Epidermal melanocyte (primary cell): ENCODE data around the gene KCTD12.

Experiments
- DNase-seq: peaks from one replicate; pipeline ENCODE4 v3.0.0; 2011; ENCODE audit warnings: low spot score; ENCODE audit not compliant: insufficient read length

Gene KCTD12

DNA sequence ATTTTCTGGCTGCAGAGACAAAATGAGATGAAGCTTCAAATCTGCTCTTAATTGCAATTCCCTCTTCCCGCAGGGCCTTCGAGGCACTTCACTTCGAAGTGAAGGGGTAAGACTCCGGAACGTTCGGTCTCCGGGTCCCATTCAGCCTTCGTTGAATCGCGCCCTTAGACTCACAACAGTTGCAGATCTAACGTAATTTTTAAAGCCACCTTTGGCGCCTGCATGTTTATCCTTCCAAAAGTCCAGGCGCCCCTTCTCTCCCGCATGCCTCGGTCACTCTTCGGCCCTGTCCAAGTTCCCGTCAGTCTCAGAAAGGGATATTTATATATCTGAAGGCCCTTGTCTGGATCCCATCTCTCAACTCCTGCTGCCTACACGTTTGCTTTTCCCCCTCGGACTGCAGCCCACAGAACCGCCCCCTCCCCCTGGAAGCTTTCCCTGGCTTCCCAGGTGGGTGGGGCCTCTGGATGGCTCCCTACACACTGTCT is 915 bp upstream of the KCTD12 start:
- DNase-seq, result no peak

DNA sequence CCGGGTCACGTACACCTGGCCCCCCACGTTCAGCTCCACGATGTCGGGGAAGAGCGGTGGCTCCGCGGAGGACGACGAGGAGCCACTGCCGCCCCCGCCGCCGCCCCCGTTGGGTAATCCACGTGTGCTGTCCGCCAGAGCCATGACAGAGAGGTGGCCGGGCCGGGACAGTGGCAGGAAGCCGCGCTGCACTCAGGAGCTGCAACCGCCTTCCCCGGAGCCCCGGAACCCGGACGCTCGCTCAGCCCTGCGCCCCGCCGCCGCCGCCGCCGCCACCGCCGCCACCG is 257 bp downstream of the KCTD12 start:
- no peak for DNase-seq

DNA sequence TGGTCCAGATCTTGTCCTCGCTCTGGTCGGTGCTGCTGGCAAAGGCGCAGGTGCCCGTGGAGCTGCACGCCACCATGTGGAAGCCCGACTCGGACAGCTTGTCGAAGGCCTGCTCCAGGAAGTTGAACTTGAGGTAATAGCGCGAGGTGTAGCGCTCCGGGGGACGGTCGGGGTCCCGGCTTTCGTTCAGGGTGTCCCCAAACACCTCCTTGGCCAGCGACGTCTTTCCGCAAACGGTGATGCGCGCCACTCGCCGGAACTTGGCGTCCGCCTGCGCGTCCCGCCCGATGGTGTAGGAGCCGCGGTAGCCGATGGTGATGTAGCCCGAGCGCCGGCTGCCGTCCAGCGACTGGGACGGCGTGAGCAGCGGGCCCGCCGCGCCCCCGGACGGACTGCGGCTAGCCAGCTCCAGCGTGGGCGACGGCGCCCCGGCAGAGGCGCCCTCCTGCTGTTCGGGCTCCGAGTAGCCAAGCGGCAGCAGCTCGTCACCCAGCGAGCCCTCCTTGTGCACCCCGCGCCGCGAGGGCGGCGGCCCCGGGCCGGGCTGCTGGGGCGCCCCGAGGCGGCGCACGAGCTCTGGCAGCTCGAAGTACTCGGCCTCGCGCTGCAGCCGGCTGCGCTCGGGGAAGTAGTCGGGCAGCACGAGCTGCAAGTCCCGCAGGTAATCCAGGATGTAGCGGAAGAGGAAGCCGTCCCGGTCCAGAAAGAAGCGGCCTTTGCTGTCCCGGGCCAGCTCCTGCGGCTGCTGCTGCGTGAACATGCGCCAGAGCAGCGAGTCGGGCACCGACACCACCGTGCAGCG is 801 bp downstream of the KCTD12 start:
- DNase-seq, result no peak

DNA sequence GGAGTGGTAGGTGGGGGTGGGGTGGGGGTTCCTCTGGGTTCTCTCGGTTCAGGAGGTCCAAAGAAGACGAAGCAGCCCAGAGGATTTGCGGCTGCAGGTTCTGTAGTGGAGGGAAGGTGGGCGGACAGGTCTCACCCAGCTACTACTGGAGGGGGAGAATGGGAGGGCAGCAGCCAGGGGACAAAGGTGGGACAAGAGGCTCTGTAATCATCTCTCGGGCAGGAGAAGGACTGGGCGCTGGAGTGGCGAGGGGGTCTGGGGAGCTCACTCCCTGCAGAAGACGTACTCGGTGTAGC is 1.4 kb downstream of the KCTD12 start:
- DNase-seq, result no peak

DNA sequence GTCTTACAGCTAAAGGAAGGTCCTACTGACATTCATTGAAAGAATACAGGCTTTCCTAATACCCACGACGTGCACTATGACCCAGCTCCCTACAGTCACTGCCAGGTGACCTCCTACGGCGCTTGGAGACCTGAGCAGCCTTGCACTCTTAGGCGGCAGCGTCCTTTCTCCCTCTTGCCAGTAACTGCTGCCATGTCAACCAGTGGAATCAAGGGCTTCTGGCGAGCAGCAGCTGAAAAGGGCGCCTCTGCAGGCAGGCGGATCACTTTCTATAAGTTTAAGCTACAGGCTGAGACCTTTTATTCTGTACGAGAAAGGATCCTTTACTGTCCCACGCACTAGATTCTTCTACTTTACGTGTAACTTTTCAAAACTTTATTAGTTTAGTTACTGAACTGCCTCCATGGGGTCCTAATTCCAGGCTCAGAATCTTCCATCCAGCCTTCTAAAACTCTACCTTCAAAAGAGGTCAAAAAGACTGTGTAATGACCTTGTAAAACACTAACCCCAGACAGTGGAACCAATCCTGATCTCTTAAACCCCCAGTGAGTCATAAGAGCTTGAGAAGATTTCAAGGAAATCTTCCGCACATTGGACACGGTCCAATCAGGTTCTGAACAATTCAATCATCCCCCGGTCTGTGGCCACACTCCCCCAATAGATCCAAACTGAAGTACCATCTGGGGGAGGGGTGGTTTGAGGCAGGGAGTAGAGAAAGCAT is 1.9 kb downstream of the KCTD12 start:
- DNase-seq, result no peak

DNA sequence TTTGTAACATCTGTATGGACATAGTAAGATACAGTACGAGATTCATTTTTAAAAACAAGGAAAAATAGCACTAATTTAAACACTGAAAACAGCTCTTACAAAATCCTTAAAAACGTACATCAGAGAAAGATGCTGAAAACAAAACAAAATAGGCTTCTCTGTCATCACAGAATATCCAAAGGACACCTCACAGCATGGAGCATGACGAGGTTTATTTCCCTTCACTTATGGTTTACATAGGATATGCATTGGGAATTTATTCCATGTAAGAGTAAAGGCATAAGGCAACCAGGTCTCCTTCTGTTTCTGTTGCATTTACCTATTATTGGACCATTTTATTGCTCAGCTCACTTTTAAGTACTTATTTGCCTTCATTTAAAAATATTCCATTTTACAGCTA is 3.0 kb downstream of the KCTD12 start:
- no peak for DNase-seq

DNA sequence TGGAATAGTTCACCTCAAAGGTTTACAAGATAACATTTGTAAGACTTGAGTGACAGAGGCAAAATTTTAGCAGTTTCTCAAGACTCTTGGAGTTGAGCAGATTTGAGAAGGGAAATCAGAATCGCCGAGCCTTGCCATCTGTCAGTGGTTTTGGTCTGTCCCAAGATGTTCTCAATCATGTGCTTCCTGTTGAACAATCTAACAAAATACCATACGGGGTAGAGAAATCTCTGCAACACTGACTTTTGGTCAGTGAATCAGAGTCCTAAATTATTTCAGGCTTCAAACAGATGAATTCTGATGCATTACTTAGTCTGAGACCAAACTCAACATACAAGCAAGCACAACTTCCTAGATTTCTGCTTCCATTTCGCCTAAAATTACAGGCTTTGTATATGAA is 3.8 kb downstream of the KCTD12 start:
- DNase-seq, result no peak

DNA sequence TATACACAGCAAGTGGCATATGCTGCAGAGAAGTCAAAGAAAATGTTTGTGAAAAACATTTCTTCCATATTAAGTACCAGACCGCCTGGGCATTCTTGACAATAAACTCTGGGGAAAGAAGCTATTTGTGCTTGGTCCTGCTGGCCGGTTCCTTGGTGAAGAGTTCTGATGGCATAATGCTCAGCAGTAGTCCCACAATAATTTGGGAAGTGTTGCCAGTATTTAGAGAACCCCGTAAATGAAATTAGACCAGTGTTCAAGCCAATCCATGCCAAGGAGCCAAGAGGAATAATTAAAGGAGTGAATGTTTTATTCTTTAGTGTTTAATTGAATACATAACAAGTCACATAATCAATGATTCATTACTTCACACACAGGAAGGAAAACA is 6.3 kb downstream of the KCTD12 start:
- no peak for DNase-seq

DNA sequence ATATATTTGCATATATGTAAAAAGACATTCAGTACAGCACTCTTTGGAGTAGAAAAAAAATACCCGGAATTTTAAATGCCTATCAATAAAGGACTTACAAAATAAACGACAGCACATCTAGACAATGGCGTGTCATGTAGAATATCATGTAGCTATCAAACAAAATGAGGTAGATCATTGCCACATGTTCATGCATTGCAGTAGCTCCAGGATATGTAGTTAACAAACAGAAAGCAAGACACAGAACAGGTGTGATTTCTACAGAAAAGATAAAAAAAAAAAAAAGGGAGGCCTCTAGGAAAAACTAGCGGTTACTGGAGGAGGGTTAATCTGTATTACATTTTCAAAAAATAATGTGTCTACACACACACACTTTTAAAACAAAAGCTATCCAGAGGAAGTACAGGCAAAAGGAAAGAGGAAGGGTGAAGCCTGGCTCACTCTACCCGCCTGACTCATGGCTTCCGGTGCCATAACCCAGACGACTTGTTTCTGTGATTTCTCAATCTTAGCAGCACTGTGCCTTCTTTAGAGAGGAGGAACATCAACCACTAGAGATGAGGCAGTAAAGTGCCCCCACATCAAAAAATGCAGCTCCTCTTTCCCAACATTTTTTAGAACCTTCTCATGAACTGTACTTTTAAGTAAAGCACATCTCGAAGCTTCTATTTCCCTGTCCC is 6.9 kb downstream of the KCTD12 start:
- DNase-seq, result no peak

DNA sequence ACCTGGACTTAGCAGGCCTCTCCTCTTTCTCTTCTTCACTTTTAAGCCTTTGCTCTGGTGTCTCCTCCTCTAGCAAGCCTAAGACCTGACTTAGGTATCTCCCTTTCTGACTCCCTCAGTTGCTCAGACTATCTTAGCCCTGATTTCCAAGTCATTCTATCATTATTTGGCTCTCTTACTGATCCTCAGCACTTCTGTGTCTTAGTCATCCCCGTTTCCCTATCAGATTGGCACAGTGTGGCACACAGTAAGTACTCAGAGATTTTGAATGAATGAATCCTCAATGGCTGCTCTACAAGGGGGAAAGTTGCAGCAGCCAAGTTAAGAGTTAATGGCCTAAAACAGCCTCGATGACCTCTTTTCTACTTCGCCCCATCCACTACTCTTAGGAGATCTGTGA is 8.2 kb downstream of the KCTD12 start:
- no peak for DNase-seq

DNA sequence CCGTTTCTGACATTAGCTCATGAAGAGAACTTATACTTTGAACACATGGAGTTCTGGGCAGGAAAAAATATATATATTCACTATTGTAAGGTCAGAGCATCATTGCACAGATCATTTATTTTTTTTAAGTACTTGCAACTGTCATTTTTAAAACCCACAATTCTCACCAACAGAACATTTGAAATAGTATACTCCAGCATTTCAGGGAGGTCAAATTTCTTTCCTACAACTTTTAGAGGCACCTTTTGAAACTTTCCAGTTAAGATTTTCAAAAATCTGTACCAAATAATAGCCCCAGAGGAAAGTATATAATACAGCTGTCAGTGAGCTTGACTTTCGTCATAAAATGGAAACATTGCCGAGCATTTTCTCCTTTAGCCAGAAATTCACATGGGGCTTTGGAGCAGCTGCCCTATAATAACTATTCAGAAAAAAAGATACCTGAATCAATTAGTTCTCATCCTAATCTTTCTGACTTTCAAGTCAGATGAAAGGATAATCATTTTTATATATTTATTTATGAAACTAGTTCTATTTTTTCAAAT is 10.9 kb downstream of the KCTD12 start:
- DNase-seq, result no peak

DNA sequence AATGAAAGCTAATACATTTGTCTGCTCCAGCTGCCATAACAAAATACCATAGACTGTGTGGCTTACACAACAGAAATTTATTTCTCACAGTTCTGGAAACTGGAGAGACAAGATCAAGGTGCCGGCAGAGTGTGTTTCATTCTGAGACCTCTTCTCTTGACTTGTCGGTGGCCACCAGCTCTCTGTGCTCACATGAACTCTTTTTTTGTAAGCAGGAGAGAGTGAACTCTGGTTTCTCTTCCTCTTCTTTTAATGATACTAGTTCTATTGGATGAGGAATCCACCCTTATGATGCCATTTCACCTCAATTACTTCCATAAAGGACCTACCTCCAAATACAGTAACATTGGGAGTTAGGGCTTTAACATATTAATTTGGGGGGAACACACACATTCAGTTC is 11.7 kb downstream of the KCTD12 start:
- DNase-seq, result no peak

DNA sequence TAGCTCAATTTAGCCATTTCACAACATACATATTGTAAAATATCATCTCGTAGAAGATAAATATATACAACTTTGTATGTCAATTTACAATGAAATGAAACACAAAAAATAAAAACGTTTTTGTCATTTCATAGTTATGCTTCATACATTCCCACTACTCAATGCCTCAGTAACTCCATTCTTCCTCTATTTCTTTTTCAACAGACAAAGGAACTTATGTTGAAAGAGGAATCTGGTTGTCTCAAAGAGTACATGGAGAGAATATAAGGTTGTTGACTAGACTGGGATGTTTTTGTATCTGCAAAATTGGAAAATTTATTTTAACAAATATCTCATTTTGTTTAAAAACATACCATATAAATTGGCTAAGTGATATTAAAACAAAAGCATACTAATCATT is 12.8 kb downstream of the KCTD12 start:
- no peak for DNase-seq

DNA sequence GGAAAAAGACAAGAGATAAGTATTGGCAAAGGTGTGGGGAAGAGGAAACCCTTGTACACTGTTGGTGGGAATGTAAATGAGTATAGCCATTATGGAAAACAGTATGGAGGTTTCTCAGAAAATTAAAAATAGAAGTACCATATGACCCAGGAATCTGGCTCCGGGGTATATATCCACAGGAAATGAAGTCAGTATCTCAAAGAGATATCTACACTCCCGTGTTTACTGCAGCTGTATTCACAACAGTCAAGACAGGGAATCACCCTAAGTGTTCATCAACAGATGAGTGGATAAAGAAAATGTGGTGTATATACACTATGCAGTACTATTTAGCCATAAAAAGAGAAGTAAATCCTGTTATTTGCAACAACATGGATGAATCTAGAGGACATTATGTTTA is 13.5 kb downstream of the KCTD12 start:
- DNase-seq, result no peak

DNA sequence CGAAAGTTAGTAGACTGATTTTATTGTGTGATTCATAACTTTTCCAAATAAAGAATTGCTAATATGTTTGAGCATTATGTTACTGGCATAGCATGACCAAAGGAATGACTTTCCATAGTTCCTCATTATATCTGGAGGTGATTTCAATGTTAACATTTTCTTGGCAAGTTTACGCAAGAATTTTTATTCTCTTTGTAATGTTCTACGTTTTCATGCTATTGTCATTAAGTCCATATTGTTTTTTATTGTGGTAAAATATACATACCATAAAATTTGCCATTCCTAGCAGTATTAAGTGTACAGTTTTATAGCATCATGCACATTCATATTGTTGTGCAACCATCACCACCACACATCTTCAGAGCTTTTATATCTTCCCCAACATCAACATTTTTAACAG is 14.8 kb downstream of the KCTD12 start:
- DNase-seq, result no peak

DNA sequence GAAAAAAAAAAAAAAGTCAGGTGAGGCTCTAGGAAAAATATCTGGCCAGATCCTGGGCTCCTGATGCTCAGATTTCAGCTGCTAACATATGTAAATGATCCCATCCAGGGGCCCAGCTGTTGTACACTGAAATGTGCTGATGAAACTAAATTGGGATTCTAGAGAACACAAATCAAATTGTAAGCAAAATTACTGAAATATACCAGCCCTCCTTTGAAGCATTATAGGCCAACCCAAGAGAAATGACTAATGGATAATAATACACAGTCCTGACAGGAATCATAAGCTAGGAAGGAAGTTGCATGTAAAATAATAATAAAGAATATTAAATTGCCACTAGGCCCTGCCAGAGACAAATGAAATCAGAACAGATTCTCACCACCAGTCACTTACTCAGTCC is 17.8 kb downstream of the KCTD12 start:
- no peak for DNase-seq

DNA sequence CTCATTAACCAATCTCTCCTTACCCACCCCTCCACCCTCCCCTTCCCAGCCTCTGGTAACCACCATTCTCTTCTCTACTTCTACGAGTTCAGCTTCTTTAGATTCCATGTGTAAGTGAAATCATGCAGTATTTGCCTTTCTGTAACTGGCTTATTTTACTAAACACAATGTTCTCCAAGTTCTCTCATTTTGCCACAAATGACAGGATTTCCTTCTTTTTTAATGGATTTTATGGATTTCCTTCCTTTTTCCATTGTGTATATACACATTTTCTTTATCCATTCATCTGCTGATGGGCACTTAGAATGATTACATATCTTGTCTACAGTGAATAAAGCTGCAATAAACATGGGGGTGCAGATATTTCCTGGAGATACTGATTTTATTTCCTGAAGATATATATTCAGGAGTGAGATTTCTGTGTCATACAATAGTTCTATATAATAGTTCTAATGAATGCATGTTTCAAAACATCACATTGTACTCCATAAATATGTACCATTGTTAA is 20.2 kb downstream of the KCTD12 start:
- DNase-seq, result no peak

DNA sequence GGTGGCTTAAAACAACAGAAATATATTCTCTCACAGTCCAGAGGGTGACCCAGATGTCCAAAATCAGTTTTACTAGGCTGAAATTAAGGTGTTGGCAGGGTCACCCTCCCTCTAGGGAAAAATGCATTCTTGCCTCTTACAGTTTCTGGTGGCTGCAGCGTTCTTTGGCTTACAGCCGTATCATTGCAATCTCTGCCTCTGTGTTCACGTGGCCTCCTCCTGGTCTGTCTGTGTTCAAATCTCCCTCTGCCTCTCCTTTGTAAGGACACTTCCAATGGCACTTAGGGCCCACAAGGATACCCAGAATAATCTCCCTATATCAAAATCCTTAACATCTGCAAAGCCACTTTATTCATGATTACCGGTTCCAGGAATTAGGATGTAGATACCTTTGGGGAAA is 21.1 kb downstream of the KCTD12 start:
- DNase-seq, result no peak

DNA sequence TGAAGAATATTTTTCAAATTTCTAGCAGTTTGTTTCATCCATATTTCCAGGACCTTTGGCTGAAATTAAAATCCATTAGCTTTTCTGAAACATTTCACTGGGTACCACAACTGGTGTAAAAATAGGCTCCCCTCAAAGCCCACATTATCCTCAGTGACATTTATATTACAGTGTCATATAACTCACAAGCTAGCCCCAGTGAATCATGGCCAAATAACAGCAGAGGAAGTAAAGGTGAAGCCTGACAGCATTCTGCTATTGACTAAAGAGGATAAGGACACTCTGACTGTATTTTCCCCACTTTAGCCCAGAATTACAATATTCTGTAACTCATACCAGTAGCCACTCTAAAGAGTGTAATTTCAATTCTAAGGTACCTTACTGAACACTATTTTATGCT is 21.9 kb downstream of the KCTD12 start:
- DNase-seq, result no peak

DNA sequence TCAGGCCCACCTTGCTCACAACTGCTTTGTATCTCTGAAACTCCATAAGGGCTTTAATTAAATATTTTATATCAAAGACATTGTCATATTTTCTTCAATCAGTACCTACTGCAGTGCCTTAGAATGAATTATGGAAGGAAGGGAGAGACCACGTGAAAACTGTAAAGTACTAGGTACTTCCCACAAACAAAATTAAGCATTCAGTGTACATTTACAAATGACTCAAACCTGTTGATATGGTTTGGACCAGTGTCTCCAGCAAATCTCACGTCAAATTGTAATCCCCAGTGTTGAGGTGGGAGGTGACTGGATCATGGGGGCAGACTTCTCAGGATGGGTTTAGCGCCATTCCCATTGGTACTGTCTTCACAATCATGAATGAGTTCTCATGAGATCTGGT is 23.2 kb downstream of the KCTD12 start:
- DNase-seq, result no peak

DNA sequence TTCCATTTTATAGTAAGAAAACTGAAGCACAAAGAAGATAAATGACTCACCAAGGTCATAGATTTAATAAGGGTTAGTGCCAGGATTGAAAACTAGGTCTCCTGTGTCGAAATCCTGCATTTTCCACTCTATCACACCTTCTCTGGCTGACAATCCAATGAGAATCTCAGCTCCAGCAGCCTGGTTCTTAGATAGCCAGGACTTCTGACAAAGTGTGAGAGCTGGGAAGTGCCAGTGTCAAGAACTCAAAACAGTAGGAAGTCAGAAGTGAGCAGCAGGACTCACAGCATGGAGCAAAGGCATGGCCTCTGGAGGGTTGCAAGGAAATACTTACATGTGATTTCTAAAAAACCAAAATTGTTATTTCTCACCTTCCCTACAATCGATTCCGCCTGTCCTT is 24.3 kb downstream of the KCTD12 start:
- no peak for DNase-seq

DNA sequence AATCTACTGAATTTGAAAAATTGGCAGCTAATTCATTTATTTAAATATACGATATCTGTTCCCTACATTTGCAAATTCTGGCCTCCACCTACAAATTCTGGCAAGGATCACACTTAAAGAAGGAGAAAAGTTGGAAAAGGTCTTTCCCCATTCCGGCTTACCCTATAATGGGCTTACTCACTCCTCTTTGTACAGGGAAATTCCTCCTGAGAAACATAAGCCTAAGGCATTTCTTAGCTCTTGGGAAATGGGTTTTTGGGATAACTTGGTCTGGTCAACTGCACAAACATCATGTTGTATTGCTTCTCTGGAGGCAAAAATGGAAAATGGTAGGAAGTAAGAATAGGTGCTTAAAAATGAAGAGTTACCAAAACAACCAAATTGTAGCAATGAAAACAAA is 25.5 kb downstream of the KCTD12 start:
- no peak for DNase-seq
